A673 (cell line): ENCODE measurements around the gene PDZD11. TPM values are rescaled to one million over a fixed set of nuclear protein-coding genes. Genes with fewer than 3 reads are reported as not detected.
A peak's percentile ranks its signal among the peaks of the same experiment; 100 is the strongest.
"Not testable (repeated sequence)": the region's sequence is repeated elsewhere in the genome, so short reads cannot be mapped to it uniquely, and the experiment has no call there.

Source experiments
- BruUV-seq: library from RNA; stranded (reverse); fragments of 400-500 nt; replicated peaks from 2 replicates; lab custom pipeline; 2021; lab: Mats Ljungman, UMichigan
- CTCF ChIA-PET: fragments of 300-600 bp; sonication (Branson Sonifier 250); formaldehyde crosslinking; loops from one replicate; lab custom pipeline; 2022; ENCODE audit warnings: antibody characterized with exemption; lab: Charles Lee
- POLR2A ChIA-PET: fragments of 300-600 bp; sonication (Branson Sonifier 250); formaldehyde crosslinking; loops from one replicate; lab custom pipeline; 2022; ENCODE audit warnings: antibody characterized with exemption; ENCODE audit not compliant: low non-redundant PET; lab: Charles Lee
- DNase-seq: peaks from one replicate; pipeline ENCODE4 v3.0.0-alpha.2; 2015; ENCODE audit warnings: low spot score
- H3K27ac ChIP-seq: fragments of 200-600 bp; sonication (generic); 2 replicates; pipeline ENCODE4 v1.5.1; 2016; ENCODE audit warnings: mixed run types, low read depth, mild to moderate bottlenecking, mixed read lengths, antibody characterized with exemption, low read length; ENCODE audit not compliant: poor library complexity, severe bottlenecking
- H3K27me3 ChIP-seq: fragments of 200-600 bp; sonication (generic); replicated peaks from 2 replicates; pipeline ENCODE4 v1.6.1; 2017; ENCODE audit warnings: mixed run types, low read depth, mild to moderate bottlenecking, mixed read lengths, antibody characterized with exemption, low read length; ENCODE audit not compliant: insufficient read depth, poor library complexity
- H3K36me3 ChIP-seq: fragments of 200-600 bp; sonication (generic); 2 replicates; pipeline ENCODE4 v1.6.1; 2016; ENCODE audit warnings: mixed run types, mild to moderate bottlenecking, mixed read lengths, antibody characterized with exemption, low read length; ENCODE audit not compliant: insufficient read depth, poor library complexity, severe bottlenecking
- H3K4me1 ChIP-seq: fragments of 200-600 bp; sonication (generic); 2 replicates; pipeline ENCODE4 v1.6.1; 2017; ENCODE audit warnings: mixed run types, mild to moderate bottlenecking, mixed read lengths, antibody characterized with exemption, low read length; ENCODE audit not compliant: insufficient read depth, poor library complexity, severe bottlenecking
- H3K4me3 ChIP-seq: fragments of 200-600 bp; sonication (generic); 2 replicates; pipeline ENCODE4 v1.5.1; 2016; ENCODE audit warnings: low read depth, mixed run types, mild to moderate bottlenecking, mixed read lengths, low read length; ENCODE audit not compliant: poor library complexity, severe bottlenecking
- H3K9me3 ChIP-seq: fragments of 200-600 bp; sonication (generic); 2 replicates; pipeline ENCODE4 v1.6.1; 2016; ENCODE audit warnings: mixed run types, low read depth, mild to moderate bottlenecking, mixed read lengths, antibody characterized with exemption, low read length; ENCODE audit not compliant: poor library complexity, severe bottlenecking
- CTCF ChIP-seq: fragments of 300-800, 200-600 bp; sonication (generic); conservative IDR thresholded peaks from 2 replicates; pipeline ENCODE4 v1.5.1; 2017; ENCODE audit warnings: low read depth, mild to moderate bottlenecking, antibody characterized with exemption, low read length, moderate library complexity, mixed read lengths
- EZH2 ChIP-seq: fragments of 200-600 bp; sonication (generic); IDR thresholded peaks from 2 replicates; pipeline ENCODE4 v1.6.1; 2017; ENCODE audit warnings: borderline replicate concordance, low read depth, mild to moderate bottlenecking, mixed read lengths, antibody characterized with exemption, low read length; ENCODE audit not compliant: poor library complexity, severe bottlenecking
- intact Hi-C: fragments of 100-400 bp; cut with micrococcal nuclease; formaldehyde crosslinking; loops from one replicate; pipeline ENCODE4 v1.10.0; 2022; ENCODE audit not compliant: unreplicated experiment
- total RNA-seq: library from RNA; stranded (reverse); gene quantifications from 2 replicates; pipeline ENCODE4 v1.2.3, GENCODE V29; 2021

The PDZD11 gene
- total RNA-seq, 1 experiment from 2014 or later: 57.2 TPM

- H3K27me3 ChIP-seq: no peaks in the 10 kb centered on the region
- ChIA-PET POLR2A (no interaction called here), CTCF (no interaction called here)
- no TSS peak for BruUV-seq
- no peak overlapping the region for H3K4me3 ChIP-seq
- no peaks in the 10 kb centered on the region for H3K4me1 ChIP-seq
- DNase-seq: no peak
- no peak for TF ChIP-seq CTCF
- no peak for TF ChIP-seq EZH2
- intact Hi-C loops: no loop called here
- H3K9me3 ChIP-seq: no peaks in the 10 kb centered on the region
- H3K27ac ChIP-seq: no peak overlapping the region
- peaks cover 21% of the 10 kb centered on the region for H3K36me3 ChIP-seq
These were observed 47.0 kb upstream of the PDZD11 start for GRCh38 chrX:70336767-70337166.

GRCh38 chrX:70332600-70332999 lies 42.9 kb upstream of the PDZD11 start:
- intact Hi-C loops: no loop called here
- 0 out of 2 replicates have a peak, but pooled peaks have one; percentile 22 for TF ChIP-seq CTCF
- TF ChIP-seq EZH2: no peak
- ChIA-PET POLR2A (no interaction called here), CTCF (no interaction called here)
- Histone ChIP-seq H3K36me3 (peaks cover 42% of the 10 kb centered on the region), H3K9me3 (no peaks in the 10 kb centered on the region), H3K27ac (no peak overlapping the region), H3K27me3 (no peaks in the 10 kb centered on the region), H3K4me1 (no peaks in the 10 kb centered on the region), H3K4me3 (no peak overlapping the region)
- no TSS peak for BruUV-seq
- DNase-seq: peak; percentile 4

GRCh38 chrX:70331161-70331560 lies 41.4 kb upstream of the PDZD11 start:
- no peak for DNase-seq
- H3K27ac ChIP-seq: no peak overlapping the region
- H3K4me1 ChIP-seq: no peaks in the 10 kb centered on the region
- intact Hi-C loops: no loop called here
- no peaks in the 10 kb centered on the region for H3K27me3 ChIP-seq
- H3K4me3 ChIP-seq: no peak overlapping the region
- ChIA-PET POLR2A (no interaction called here), CTCF (no interaction called here)
- no TSS peak for BruUV-seq
- no peaks in the 10 kb centered on the region for H3K9me3 ChIP-seq
- H3K36me3 ChIP-seq: peaks cover 38% of the 10 kb centered on the region
- no peak for TF ChIP-seq EZH2

- TF ChIP-seq CTCF: no peak
- TF ChIP-seq EZH2: no peak
- H3K27me3 ChIP-seq: no peaks in the 10 kb centered on the region
- ChIA-PET CTCF (no interaction called here), POLR2A (no interaction called here)
- no peak overlapping the region for H3K27ac ChIP-seq
- BruUV-seq: no TSS peak
- no peaks in the 10 kb centered on the region for H3K4me1 ChIP-seq
- DNase-seq: no peak
- H3K9me3 ChIP-seq: no peaks in the 10 kb centered on the region
- H3K4me3 ChIP-seq: no peak overlapping the region
- intact Hi-C loops: no loop called here
- H3K36me3 ChIP-seq: peaks cover 13% of the 10 kb centered on the region
These were observed 34.6 kb upstream of the PDZD11 start for GRCh38 chrX:70324326-70324725.

GRCh38 chrX:70323628-70324027 lies 33.9 kb upstream of the PDZD11 start:
- BruUV-seq, H3K9me3 ChIP-seq, H3K4me3 ChIP-seq, CTCF ChIA-PET, DNase-seq, H3K4me1 ChIP-seq, H3K36me3 ChIP-seq, H3K27ac ChIP-seq, intact Hi-C loops, H3K27me3 ChIP-seq, POLR2A ChIA-PET: not testable (repeated sequence)
